ENCODE measurements around the gene ERN1. TPM values are rescaled to one million over a fixed set of nuclear protein-coding genes. Genes with fewer than 3 reads are reported as not detected.

ERN1 gene
- total RNA-seq, 1 experiment from 2014 or later = 6.5 TPM

DNA sequence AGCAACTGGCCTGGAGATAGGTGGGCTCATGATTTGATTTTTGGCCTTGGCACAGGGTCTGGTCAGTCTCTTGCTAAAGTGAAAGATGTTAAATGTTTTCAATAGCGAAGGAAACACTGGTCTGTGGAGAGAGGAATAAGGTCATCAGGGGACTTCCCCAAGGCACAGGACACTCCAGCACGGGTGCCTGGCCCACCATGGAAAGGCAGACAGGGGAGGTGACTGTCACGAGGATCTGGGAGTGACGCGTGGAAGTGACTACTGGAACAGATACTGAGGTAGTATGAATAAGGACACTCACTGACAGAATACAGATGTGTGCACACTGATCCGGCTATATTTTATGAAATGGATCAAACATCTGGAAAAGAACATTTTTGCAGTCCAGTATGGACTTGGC lies 92.8 kb downstream of the ERN1 start:
- Mint-ChIP-seq H3K4me3 (no peak overlapping the region), H3K4me1 (0 out of 2 replicates have a peak, but pooled peaks cover 3% of the 10 kb centered on the region), H3K9me3 (no peaks in the 10 kb centered on the region), H3K36me3 (no peaks in the 10 kb centered on the region), H3K27ac (no peak overlapping the region), H3K27me3 (ENCODE audit: low read depth) (no peaks in the 10 kb centered on the region)
- POLR2A ChIA-PET = no interaction called here
- no peak for DNase-seq (ENCODE audit: low spot score)
- TF ChIP-seq TEAD4 (CRISPR knock-in tag; IDR thresholded peaks at IDR 0.05) (no peak), SP1 (CRISPR knock-in tag; conservative IDR thresholded peaks at IDR 0.05) (no peak), NR1H2 (CRISPR knock-in tag; IDR thresholded peaks at IDR 0.05) (no peak), E2F4 (CRISPR knock-in tag; IDR thresholded peaks at IDR 0.05; ENCODE audit: borderline replicate concordance, low read depth) (no peak), TEAD1 (CRISPR knock-in tag; IDR thresholded peaks at IDR 0.05) (no peak), ZNF512 (CRISPR knock-in tag; IDR thresholded peaks at IDR 0.05; ENCODE audit: borderline replicate concordance) (no peak), RORB (CRISPR knock-in tag; IDR thresholded peaks at IDR 0.05) (no peak)
- TF ChIP-seq, protein P1, sequence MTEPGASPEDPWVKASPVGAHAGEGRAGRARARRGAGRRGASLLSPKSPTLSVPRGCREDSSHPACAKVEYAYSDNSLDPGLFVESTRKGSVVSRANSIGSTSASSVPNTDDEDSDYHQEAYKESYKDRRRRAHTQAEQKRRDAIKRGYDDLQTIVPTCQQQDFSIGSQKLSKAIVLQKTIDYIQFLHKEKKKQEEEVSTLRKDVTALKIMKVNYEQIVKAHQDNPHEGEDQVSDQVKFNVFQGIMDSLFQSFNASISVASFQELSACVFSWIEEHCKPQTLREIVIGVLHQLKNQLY (CRISPR knock-in tag; IDR thresholded peaks at IDR 0.05) = no peak
- TF ChIP-seq, protein P2, sequence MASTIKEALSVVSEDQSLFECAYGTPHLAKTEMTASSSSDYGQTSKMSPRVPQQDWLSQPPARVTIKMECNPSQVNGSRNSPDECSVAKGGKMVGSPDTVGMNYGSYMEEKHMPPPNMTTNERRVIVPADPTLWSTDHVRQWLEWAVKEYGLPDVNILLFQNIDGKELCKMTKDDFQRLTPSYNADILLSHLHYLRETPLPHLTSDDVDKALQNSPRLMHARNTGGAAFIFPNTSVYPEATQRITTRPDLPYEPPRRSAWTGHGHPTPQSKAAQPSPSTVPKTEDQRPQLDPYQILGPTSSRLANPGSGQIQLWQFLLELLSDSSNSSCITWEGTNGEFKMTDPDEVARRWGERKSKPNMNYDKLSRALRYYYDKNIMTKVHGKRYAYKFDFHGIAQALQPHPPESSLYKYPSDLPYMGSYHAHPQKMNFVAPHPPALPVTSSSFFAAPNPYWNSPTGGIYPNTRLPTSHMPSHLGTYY (CRISPR knock-in tag; IDR thresholded peaks at IDR 0.05) = no peak
- TF ChIP-seq, protein P3, sequence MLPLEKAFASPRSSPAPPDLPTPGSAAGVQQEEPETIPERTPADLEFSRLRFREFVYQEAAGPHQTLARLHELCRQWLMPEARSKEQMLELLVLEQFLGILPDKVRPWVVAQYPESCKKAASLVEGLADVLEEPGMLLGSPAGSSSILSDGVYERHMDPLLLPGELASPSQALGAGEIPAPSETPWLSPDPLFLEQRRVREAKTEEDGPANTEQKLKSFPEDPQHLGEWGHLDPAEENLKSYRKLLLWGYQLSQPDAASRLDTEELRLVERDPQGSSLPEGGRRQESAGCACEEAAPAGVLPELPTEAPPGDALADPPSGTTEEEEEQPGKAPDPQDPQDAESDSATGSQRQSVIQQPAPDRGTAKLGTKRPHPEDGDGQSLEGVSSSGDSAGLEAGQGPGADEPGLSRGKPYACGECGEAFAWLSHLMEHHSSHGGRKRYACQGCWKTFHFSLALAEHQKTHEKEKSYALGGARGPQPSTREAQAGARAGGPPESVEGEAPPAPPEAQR (CRISPR knock-in tag; IDR thresholded peaks at IDR 0.05) = no peak
- ATAC-seq = no peak
- CTCF ChIA-PET = interaction anchor here (1.3 to 2.2 kb wide), 7 partner anchors 8 to 93 kb away, joined by 3 to 30 read pairs (median 13); partner anchors contain the start of genes ERN1 and PRR29

DNA sequence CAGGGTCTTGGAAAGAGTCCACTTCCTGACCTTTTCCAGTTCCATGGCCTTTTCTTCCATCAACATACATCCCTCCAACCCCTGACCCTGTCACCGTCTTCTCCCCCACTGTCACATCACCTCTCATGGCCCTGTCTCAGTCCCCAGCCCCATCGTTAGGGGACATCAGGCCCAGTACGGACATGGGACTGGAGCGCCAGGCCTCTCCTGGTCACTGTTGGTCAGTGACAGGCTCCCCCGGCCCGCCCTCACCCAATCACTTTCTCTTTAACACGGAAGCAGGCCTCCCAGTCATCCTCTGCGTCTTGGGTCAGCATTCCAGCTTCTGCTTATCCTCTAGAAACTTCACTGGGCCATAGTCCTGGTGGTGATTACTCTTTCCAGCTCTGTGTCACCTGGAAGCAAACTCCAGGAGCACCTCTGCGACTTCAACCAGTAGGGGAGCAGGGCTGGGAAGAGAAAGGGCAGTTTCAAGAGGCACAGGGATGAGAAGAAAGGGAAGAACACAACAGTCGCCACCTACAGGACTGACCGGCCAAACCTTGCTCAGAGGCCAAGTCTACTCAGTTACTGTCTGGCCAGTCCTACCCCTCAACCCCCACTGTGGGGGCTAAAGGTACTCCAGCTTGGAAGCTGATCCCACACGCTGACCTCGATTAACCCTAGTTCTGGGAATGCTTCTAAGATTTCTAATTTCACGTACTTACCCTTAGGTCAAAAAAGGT lies 93.6 kb downstream of the ERN1 start:
- TF ChIP-seq, protein P4, sequence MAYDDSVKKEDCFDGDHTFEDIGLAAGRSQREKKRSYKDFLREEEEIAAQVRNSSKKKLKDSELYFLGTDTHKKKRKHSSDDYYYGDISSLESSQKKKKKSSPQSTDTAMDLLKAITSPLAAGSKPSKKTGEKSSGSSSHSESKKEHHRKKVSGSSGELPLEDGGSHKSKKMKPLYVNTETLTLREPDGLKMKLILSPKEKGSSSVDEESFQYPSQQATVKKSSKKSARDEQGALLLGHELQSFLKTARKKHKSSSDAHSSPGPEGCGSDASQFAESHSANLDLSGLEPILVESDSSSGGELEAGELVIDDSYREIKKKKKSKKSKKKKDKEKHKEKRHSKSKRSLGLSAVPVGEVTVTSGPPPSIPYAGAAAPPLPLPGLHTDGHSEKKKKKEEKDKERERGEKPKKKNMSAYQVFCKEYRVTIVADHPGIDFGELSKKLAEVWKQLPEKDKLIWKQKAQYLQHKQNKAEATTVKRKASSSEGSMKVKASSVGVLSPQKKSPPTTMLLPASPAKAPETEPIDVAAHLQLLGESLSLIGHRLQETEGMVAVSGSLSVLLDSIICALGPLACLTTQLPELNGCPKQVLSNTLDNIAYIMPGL (CRISPR knock-in tag; IDR thresholded peaks at IDR 0.05) = 0 out of 2 replicates have a peak, but pooled peaks have one; percentile 30
- TF ChIP-seq NR3C1 (CRISPR knock-in tag; conservative IDR thresholded peaks at IDR 0.05; ENCODE audit: low read depth) = no peak
- Mint-ChIP-seq H3K4me3 (no peak overlapping the region), H3K9me3 (no peaks in the 10 kb centered on the region), H3K36me3 (no peaks in the 10 kb centered on the region), H3K4me1 (0 out of 2 replicates have a peak, but pooled peaks cover 3% of the 10 kb centered on the region), H3K27me3 (ENCODE audit: low read depth) (no peaks in the 10 kb centered on the region), H3K27ac (no peak overlapping the region)
- ChIA-PET CTCF (interaction anchor here (0.5 to 2.1 kb wide), 24 partner anchors 8 to 243 kb away, joined by 3 to 30 read pairs (median 4); partner anchors contain the start of genes ERN1, ICAM2 and PRR29), POLR2A (no interaction called here)
- peak; percentile 60 for DNase-seq (ENCODE audit: low spot score)
- peak; percentile 99 for ATAC-seq

GRCh38 chr17:64032081-64032480 lies 97.9 kb downstream of the ERN1 start:
- Mint-ChIP-seq H3K4me1 (0 out of 2 replicates have a peak, but pooled peaks cover 3% of the 10 kb centered on the region), H3K4me3 (no peak overlapping the region), H3K9me3 (no peaks in the 10 kb centered on the region), H3K36me3 (no peaks in the 10 kb centered on the region), H3K27ac (no peak overlapping the region), H3K27me3 (ENCODE audit: low read depth) (peaks cover 6% of the 10 kb centered on the region; the same call in 1 of the 2 replicates)
- no peak for DNase-seq (ENCODE audit: low spot score)
- POLR2A ChIA-PET = no interaction called here
- no peak for ATAC-seq
- CTCF ChIA-PET = interaction anchor here (9.4 kb wide), 1 partner anchor 101 kb away, joined by 380 read pairs; the partner anchor contains the start of gene ERN1
- TF ChIP-seq, protein P2 (CRISPR knock-in tag; IDR thresholded peaks at IDR 0.05) = no peak
- TF ChIP-seq ZNF232 (CRISPR knock-in tag; IDR thresholded peaks at IDR 0.05) (no peak), RORB (CRISPR knock-in tag; IDR thresholded peaks at IDR 0.05) (no peak), NFE2L1 (CRISPR knock-in tag; IDR thresholded peaks at IDR 0.05) (no peak), KAT7 (CRISPR knock-in tag; IDR thresholded peaks at IDR 0.05; ENCODE audit: borderline replicate concordance) (no peak), TCF7 (CRISPR knock-in tag; IDR thresholded peaks at IDR 0.05; ENCODE audit: low read depth) (no peak)
- TF ChIP-seq, protein P5, sequence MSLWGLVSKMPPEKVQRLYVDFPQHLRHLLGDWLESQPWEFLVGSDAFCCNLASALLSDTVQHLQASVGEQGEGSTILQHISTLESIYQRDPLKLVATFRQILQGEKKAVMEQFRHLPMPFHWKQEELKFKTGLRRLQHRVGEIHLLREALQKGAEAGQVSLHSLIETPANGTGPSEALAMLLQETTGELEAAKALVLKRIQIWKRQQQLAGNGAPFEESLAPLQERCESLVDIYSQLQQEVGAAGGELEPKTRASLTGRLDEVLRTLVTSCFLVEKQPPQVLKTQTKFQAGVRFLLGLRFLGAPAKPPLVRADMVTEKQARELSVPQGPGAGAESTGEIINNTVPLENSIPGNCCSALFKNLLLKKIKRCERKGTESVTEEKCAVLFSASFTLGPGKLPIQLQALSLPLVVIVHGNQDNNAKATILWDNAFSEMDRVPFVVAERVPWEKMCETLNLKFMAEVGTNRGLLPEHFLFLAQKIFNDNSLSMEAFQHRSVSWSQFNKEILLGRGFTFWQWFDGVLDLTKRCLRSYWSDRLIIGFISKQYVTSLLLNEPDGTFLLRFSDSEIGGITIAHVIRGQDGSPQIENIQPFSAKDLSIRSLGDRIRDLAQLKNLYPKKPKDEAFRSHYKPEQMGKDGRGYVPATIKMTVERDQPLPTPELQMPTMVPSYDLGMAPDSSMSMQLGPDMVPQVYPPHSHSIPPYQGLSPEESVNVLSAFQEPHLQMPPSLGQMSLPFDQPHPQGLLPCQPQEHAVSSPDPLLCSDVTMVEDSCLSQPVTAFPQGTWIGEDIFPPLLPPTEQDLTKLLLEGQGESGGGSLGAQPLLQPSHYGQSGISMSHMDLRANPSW (CRISPR knock-in tag; conservative IDR thresholded peaks at IDR 0.05; ENCODE audit: low read depth) = no peak

All from WTC11 (cell line).